Choroid plexus epithelial cell (primary cell): ENCODE data around the gene ATOX1.

Source experiments
- DNase-seq: peaks from one replicate; pipeline ENCODE4 v3.0.0-alpha.2; 2010; ENCODE audit warnings: low read depth
- H3K4me3 ChIP-seq: 2 replicates; pipeline ENCODE4 v1.5.1; 2011; ENCODE audit warnings: low read depth, mild to moderate bottlenecking, control low read depth, low read length, moderate library complexity
- TF ChIP-seq, protein P1 (sequence below): conservative IDR thresholded peaks from 2 replicates; pipeline ENCODE4 v1.5.1; 2011; ENCODE audit warnings: low read depth, mild to moderate bottlenecking, control low read depth, inconsistent platforms, low read length, moderate library complexity

Gene ATOX1

DNA sequence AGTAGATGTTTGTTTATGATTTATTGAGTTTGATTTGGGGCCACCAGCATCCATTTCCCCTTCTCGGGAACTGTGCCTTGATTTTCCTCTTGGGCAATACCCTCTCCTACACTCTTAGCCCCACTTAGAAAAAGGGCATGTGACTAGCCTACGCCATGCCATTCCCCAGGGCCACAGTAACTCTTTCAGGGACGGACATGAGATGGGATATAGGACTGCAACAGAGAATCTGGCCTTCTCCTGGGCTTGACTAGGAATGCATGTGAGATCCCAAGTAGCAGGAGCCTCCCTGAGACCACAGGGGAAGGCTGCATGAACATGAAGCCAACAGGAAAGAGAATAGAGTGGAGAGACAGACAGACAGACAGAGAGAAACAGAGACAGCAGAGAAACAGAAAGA, 41.0 kb downstream of the ATOX1 start:
- H3K4me3 ChIP-seq, result no peak overlapping the region
- no peak for DNase-seq
- TF ChIP-seq, protein P1, sequence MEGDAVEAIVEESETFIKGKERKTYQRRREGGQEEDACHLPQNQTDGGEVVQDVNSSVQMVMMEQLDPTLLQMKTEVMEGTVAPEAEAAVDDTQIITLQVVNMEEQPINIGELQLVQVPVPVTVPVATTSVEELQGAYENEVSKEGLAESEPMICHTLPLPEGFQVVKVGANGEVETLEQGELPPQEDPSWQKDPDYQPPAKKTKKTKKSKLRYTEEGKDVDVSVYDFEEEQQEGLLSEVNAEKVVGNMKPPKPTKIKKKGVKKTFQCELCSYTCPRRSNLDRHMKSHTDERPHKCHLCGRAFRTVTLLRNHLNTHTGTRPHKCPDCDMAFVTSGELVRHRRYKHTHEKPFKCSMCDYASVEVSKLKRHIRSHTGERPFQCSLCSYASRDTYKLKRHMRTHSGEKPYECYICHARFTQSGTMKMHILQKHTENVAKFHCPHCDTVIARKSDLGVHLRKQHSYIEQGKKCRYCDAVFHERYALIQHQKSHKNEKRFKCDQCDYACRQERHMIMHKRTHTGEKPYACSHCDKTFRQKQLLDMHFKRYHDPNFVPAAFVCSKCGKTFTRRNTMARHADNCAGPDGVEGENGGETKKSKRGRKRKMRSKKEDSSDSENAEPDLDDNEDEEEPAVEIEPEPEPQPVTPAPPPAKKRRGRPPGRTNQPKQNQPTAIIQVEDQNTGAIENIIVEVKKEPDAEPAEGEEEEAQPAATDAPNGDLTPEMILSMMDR, result no peak

DNA sequence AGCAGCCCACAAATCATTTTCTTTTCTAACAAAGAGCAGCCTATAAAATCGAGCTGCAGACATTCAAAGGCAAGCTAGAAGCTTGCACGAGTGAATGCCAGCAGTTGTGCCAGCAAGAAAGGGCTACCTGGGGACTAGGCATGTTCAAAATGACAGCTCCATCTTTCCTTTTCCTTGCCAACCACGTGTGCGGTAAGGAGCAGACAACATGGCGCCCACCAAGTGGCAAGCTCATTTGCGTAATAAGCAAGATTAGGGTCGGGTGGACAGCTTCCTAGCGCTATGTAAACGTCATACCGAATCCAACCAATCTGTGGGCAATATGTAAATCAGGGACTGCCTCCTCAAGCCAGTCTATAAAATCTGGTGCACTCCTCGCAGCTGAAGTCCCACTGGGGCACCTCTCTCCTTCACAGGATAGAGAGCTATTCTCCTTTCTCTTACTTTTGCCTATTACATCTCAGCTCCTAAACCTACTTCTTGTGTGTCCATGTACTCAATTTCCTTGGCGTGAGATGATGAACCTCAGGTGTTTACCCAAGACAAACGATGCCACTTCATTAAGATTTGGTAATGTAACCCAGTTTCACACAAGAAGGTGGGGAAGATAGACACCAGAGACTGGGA, 49.2 kb downstream of the ATOX1 start:
- TF ChIP-seq, protein P1, result no peak
- DNase-seq, result no peak

DNA sequence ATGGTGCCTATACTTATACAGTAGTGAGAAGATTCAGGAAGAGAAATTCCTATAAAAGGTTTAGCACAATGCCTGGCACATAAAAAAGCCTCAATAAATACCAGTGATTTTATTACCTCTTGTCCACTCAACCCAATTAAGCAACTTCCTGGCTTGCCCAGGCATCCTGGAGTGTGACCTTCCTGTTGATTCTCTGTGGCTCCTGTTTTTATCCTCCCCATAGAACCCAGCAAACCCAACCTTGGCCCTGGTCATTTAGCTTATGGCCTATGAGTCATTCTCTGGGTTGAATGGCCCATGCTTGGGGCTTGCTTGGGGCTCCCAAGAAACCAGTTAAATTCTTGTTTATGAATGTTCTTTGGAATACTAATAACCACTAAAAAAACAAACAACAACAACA, 50.3 kb downstream of the ATOX1 start:
- peak; percentile 31 for DNase-seq
- no peak overlapping the region for H3K4me3 ChIP-seq
- TF ChIP-seq, protein P1, result no peak

More for the DNA sequence above, 49.2 kb downstream of the ATOX1 start:
- H3K4me3 ChIP-seq, result no peak overlapping the region

DNA sequence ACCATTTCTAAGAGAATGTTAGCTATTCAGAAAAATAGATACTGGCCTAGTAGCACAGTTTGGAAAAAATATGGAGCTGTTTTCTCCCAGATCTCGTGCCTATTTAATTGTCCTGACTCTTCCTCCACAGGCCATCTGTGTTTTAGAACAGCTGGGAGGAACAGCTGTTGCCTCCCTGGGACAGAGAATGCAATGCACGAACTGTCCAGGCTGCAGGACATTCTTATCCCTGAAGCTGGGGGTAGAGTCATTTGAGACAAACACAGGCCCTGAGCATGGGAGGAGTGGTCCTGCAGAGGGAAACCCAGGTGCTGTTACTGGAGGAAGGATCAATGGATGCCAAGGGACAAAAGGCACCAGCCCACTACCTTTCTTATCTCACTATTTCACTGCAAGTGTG, 50.9 kb downstream of the ATOX1 start:
- TF ChIP-seq, protein P1, result peak; percentile 11

DNA sequence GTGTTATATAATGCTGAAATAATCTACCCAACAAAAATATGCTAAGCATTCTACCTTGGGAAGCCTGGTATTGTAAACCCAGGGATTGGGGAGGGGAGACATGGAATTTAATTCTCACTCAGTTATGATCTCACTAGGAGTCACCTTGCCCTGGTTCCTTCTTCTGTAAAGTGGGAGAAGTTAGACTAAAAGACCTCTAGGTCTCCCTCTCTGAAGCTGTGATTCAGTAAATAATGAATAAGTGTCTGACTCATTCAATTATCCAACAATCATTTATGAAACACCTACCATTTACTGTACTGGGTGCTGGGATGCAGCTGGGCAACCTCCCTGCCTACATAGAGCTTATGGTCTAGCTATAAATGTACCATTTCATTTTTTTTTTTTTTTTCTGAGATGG, 51.5 kb downstream of the ATOX1 start:
- no peak overlapping the region for H3K4me3 ChIP-seq
- DNase-seq, result no peak
- TF ChIP-seq, protein P1, result no peak

More for the DNA sequence above, 50.9 kb downstream of the ATOX1 start:
- no peak overlapping the region for H3K4me3 ChIP-seq
- DNase-seq, result peak; percentile 26

DNA sequence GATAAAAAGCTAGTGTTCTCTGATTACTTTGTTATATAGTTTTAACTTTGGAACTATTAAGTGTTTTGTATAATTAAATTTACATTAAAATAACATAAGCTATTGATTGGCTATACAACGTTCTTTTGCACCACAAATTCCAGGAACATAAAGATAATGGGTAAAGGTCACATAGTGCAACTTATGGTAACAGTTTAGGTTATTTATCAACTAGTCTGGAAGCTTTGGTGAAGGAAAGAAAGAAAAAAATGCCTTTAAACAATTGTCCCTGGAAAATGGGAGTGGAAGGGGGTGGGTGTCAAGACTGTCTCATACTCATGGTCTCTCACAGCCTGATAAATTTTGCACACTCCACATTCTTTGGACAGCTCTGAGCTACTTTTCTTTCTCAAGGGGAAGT, 54.7 kb downstream of the ATOX1 start:
- H3K4me3 ChIP-seq, result no peak overlapping the region
- TF ChIP-seq, protein P1, result no peak
- no peak for DNase-seq

DNA sequence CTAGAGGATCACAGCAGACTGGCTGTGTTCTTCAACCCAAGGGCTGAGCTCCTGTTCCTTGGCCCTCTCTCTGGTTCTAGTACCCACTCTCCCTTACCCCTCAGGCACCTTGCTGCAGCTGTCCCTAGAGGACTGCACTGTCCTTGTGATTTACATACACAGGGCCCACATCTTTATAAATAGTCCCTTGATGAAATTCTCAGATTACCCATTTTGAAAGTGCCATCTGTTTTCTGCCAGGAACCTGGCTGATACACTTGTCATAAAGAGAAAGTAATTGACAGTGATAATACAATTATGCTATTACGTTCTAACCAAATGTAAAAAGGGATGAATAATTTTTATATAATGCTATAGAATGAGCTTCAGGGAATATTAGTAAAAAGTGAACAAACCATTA, 55.2 kb downstream of the ATOX1 start:
- TF ChIP-seq, protein P1, result no peak
- no peak overlapping the region for H3K4me3 ChIP-seq
- no peak for DNase-seq
